Kidney epithelial cell (primary cell): ENCODE results near the gene UQCR10. TPM values are rescaled to one million over a fixed set of nuclear protein-coding genes. Genes with fewer than 3 reads are reported as not detected.

Source experiments
- DNase-seq: peaks from one replicate; pipeline ENCODE4 v3.0.0-alpha.2; 2010; ENCODE audit warnings: low read depth
- H3K27me3 ChIP-seq: 2 replicates; pipeline ENCODE4 v1.6.0; 2011; ENCODE audit warnings: low read length; ENCODE audit not compliant: control insufficient read depth, insufficient read depth
- H3K36me3 ChIP-seq: 2 replicates; pipeline ENCODE4 v1.5.1; 2011; ENCODE audit warnings: low read length; ENCODE audit not compliant: control insufficient read depth, insufficient read depth
- H3K4me3 ChIP-seq: 2 replicates; pipeline ENCODE4 v1.5.1; 2011; ENCODE audit warnings: low read depth, mild to moderate bottlenecking, control low read depth, low read length
- CTCF ChIP-seq: IDR thresholded peaks from 2 replicates; pipeline ENCODE4 v1.5.1; 2011; ENCODE audit warnings: mild to moderate bottlenecking, moderate library complexity, low read length, control low read depth, inconsistent platforms; ENCODE audit not compliant: insufficient read depth, poor library complexity, severe bottlenecking
- total RNA-seq: library from RNA; depleted of rRNA; stranded (reverse); fragments of >200 nt; gene quantifications from 2 replicates; pipeline ENCODE4 v1.2.3, GENCODE V29; 2015

Gene UQCR10
- total RNA-seq, 1 donor from 2014 or later = 62.0 TPM

- Histone ChIP-seq H3K4me3 (no peak overlapping the region), H3K36me3 (no peaks in the 10 kb centered on the region), H3K27me3 (no peaks in the 10 kb centered on the region)
- no peak for DNase-seq
- TF ChIP-seq CTCF = no peak
Measured at GRCh38 chr22:29795663-29796062, 28.5 kb downstream of the UQCR10 start.

GRCh38 chr22:29797351-29797750 lies 30.2 kb downstream of the UQCR10 start:
- Histone ChIP-seq H3K36me3 (no peaks in the 10 kb centered on the region), H3K4me3 (no peak overlapping the region), H3K27me3 (no peaks in the 10 kb centered on the region)
- no peak for DNase-seq
- TF ChIP-seq CTCF = no peak

- DNase-seq = no peak
- Histone ChIP-seq H3K27me3 (no peaks in the 10 kb centered on the region), H3K4me3 (no peak overlapping the region), H3K36me3 (no peaks in the 10 kb centered on the region)
- TF ChIP-seq CTCF = no peak
Measured at GRCh38 chr22:29798318-29798717, 31.1 kb downstream of the UQCR10 start.

GRCh38 chr22:29798801-29799200 lies 31.6 kb downstream of the UQCR10 start:
- Histone ChIP-seq H3K4me3 (no peak overlapping the region), H3K27me3 (no peaks in the 10 kb centered on the region), H3K36me3 (no peaks in the 10 kb centered on the region)
- no peak for DNase-seq
- no peak for TF ChIP-seq CTCF

- no peak overlapping the region for H3K4me3 ChIP-seq
- no peaks in the 10 kb centered on the region for H3K36me3 ChIP-seq
- DNase-seq = peak; percentile 57
Measured at GRCh38 chr22:29799217-29799680, 32.1 kb downstream of the UQCR10 start.

GRCh38 chr22:29801153-29801552 lies 34.0 kb downstream of the UQCR10 start:
- no peaks in the 10 kb centered on the region for H3K27me3 ChIP-seq
- H3K36me3 ChIP-seq = no peaks in the 10 kb centered on the region
- no peak overlapping the region for H3K4me3 ChIP-seq
- no peak for DNase-seq
- no peak for TF ChIP-seq CTCF

More at GRCh38 chr22:29799217-29799680, 32.1 kb downstream of the UQCR10 start:
- no peak for TF ChIP-seq CTCF
- no peaks in the 10 kb centered on the region for H3K27me3 ChIP-seq
